ENCODE data around the gene B4GALNT1.

DNA sequence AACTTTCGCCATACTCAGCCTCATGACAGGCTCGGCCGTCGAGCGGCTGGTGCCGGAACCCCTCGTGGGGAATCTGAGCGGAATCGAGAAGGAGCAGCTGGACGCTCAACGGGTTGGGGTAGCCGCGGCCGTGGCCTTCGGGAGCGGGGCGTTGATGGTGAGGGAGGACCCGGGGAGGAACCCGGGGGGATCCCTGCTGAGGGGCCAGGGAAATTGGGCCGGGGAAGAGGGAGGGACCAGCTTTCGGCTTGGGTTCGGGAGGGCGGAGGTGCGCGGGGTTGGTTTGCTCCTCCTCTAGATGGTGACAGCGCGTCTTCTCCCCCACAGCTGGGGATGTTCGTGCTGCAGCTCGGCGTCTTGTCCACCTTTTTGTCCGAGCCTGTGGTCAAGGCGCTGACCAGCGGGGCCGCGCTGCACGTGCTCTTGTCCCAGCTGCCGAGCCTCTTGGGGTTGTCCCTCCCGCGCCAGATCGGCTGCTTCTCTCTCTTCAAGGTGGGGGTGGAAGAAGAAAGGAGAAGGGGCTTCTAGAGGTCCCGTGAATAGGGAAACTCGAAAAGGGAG is 12.0 kb downstream of the B4GALNT1 start:
- TF ChIP-seq EP300 (IDR thresholded peaks at IDR 0.05; ENCODE audit: borderline replicate concordance in 1 of 2, control insufficient read depth in 1 of 2, low read depth in 2 of 2, low read length in 2 of 2) (no peak), RFX5 (IDR thresholded peaks at IDR 0.05; ENCODE audit: low read depth, low read length) (no peak), MTA3 (IDR thresholded peaks at IDR 0.05; ENCODE audit: borderline replicate concordance, low read length) (no peak), MYC (IDR thresholded peaks at IDR 0.05; ENCODE audit: insufficient read depth, insufficient read length, insufficient replicate concordance, low read length, severe bottlenecking) (no peak), USF1 (IDR thresholded peaks at IDR 0.05; ENCODE audit: borderline replicate concordance, extremely low read length, insufficient read depth, low read depth, low read length) (no peak), SIN3A (IDR thresholded peaks at IDR 0.05; ENCODE audit: low read depth, low read length) (no peak), POLR2A (IDR thresholded peaks at IDR 0.05; ENCODE audit: low read depth, low read length) (no peak), STAT1 (conservative IDR thresholded peaks at IDR 0.05) (no peak), SMARCA5 (IDR thresholded peaks at IDR 0.05) (no peak)
- TF ChIP-seq, protein P1, sequence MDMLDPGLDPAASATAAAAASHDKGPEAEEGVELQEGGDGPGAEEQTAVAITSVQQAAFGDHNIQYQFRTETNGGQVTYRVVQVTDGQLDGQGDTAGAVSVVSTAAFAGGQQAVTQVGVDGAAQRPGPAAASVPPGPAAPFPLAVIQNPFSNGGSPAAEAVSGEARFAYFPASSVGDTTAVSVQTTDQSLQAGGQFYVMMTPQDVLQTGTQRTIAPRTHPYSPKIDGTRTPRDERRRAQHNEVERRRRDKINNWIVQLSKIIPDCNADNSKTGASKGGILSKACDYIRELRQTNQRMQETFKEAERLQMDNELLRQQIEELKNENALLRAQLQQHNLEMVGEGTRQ (IDR thresholded peaks at IDR 0.05; ENCODE audit: borderline replicate concordance, low read depth, low read length), result no peak
- TF ChIP-seq, protein P2, sequence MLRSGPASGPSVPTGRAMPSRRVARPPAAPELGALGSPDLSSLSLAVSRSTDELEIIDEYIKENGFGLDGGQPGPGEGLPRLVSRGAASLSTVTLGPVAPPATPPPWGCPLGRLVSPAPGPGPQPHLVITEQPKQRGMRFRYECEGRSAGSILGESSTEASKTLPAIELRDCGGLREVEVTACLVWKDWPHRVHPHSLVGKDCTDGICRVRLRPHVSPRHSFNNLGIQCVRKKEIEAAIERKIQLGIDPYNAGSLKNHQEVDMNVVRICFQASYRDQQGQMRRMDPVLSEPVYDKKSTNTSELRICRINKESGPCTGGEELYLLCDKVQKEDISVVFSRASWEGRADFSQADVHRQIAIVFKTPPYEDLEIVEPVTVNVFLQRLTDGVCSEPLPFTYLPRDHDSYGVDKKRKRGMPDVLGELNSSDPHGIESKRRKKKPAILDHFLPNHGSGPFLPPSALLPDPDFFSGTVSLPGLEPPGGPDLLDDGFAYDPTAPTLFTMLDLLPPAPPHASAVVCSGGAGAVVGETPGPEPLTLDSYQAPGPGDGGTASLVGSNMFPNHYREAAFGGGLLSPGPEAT (IDR thresholded peaks at IDR 0.05; ENCODE audit: low read depth), result no peak
- TF ChIP-seq, protein P3, sequence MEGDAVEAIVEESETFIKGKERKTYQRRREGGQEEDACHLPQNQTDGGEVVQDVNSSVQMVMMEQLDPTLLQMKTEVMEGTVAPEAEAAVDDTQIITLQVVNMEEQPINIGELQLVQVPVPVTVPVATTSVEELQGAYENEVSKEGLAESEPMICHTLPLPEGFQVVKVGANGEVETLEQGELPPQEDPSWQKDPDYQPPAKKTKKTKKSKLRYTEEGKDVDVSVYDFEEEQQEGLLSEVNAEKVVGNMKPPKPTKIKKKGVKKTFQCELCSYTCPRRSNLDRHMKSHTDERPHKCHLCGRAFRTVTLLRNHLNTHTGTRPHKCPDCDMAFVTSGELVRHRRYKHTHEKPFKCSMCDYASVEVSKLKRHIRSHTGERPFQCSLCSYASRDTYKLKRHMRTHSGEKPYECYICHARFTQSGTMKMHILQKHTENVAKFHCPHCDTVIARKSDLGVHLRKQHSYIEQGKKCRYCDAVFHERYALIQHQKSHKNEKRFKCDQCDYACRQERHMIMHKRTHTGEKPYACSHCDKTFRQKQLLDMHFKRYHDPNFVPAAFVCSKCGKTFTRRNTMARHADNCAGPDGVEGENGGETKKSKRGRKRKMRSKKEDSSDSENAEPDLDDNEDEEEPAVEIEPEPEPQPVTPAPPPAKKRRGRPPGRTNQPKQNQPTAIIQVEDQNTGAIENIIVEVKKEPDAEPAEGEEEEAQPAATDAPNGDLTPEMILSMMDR (IDR thresholded peaks at IDR 0.05 in 2 of 3, conservative IDR thresholded peaks at IDR 0.05 in 1 of 3; ENCODE audit: control insufficient read depth in 2 of 3, extremely low read depth in 1 of 3, insufficient read depth in 1 of 3, low read depth in 3 of 3, low read length in 3 of 3), result no peak
